Limb (tissue), 2 donors: Measurements from ENCODE around the gene MUC20.
"Not testable (repeated sequence)": the region's sequence is repeated elsewhere in the genome, so short reads cannot be mapped to it uniquely, and the experiment has no call there.

Experiments used
- DNase-seq, 2 donors: peaks; one replicate each; pipeline ENCODE4 v3.0.0-alpha.2; 2016; ENCODE audit errors: extremely low spot score in 2 of 2

The MUC20 gene

DNA sequence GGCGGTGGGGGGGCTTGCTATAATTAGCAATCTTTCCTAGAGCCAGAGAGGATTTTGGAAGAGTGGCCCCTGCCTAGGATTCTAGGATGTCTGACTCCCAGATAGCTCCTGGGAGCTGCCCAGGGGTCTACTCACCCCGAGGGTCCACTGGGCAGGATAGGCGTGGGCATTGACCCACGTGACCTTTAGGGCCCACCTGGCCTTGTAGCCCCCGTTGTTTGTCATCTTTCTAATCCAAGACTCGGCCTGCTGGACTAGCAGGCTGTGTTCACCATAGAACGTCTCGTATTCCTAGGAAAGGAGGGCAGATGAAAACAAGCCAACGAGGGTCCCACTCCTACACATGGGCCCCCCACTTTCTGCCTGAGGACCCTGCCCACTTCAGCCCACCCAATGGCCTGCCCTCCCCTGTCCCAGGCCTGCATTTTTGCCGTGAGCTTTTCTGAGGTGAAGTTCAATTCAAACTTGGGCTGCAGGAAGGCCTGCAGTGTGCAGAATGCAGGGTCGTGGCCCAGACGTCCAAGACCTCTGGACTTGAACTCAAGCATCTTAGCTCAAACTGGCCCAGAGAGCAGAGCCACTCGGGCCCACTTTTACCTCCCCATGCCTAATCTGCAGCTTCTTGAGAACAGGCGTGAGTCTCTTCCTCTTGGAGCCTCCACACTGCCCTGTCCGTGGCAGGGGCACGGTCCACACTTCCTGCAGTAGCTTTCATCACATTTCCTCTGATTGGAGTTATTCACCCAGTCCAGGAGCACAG, 49.5 kb downstream of the MUC20 start:
- DNase-seq, result no peak

DNA sequence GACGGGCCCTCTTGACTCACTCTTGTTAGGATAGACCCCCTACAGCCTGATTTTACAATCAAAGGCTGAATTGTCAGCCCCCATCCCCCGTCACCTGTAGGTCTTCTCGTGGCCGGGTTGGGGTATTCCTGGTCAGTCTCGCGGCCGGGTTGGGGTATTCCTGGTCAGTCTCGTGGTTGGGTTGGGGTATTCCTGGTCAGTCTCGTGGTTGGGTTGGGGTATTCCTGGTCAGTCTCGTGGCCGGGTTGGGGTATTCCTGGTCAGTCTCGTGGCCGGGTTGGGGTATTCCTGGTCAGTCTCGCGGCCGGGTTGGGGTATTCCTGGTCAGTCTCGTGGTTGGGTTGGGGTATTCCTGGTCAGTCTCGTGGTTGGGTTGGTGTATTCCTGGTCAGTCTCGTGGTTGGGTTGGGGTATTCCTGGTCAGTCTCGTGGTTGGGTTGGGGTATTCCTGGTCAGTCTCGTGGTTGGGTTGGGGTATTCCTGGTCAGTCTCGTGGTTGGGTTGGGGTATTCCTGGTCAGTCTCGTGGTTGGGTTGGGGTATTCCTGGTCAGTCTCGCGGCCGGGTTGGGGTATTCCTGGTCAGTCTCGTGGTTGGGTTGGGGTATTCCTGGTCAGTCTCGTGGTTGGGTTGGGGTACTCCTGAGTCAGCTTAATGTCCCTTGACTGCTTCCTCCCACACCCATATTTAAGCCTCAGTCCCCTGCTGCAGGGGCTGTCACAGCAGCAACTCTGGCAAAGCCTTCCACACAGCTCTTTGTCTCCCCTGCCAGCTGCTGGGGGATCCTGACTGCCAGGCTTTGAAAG, 50.3 kb downstream of the MUC20 start:
- DNase-seq, result not testable (repeated sequence)

DNA sequence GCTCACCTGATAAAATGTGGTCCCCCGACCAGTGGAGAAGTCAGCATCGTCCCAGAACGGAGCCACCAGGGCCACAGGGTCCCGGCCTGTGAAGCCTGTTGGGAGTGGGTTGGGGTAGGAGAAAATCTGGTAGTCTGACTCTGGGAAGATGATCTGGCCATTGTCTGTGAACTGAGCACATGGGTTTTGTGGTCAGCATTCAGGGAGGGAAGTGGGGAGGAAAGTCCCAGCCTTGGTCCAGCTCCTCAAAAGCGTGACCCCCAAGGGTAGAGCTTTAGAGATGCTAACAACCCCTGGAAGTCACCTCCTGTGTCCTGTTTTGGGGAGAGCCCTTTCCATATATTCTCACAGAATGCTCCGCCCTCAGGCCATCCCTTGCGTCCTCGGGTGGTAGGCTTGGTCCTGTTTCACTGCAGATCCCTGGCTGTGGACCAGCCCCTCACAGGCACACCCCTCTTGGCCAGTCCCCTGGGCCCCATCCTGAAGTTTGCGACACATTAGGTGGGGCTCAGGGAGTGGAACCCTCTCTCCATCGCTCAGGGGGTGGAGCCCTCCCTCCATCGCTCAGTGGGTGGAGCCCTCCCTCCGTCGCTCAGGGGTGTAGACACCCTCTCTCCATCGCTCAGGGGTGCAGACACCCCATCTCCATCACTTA, 51.0 kb downstream of the MUC20 start:
- DNase-seq, result no peak

DNA sequence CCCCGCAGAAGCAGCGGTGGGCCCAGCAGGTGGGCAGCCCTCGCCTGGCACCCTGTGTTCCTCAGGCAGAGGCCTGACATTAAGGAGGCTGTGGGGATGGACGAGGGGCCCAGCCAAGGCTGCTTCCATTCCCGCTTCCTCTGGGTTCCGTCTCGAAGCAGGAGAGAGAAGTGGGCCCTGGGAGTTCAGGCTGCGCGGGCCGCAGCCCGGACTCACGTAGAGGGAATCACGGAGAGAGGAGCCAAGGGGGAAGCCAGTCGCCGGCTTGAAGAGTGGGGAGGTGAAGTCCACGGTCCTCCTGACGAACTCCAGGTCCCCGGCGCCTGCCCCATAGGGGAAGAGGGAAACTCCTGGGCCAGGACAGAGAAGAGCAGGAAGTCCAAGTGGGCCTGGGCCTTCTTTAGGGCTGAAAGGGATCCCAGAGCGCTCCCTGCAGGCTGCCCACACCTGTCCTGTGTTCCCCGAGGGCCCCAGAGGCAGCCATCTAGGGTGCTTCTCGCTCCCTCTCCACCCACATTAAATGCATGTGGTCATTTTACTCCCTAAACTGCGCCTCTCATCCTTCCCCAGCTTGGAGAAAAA, 53.3 kb downstream of the MUC20 start:
- no peak for DNase-seq

DNA sequence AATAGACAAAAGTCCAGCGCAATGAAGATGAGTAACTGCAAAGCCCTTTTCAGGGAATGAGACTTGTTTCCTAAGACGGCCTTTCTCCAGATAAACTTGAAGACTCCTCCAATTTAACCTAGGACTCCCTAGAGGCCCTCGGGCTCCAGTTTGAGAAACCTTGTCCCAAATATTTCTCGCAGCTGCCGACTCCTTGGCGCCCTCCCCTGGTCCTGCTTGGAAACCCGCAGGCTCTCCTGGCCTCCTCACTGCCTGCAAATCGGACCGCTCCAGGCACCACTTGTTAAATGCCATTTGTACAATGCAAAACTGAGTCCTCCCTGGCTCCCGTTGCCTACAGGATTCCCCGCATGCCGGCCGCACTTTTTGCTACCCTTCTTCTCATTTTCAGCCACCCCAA, 54.1 kb downstream of the MUC20 start:
- DNase-seq, result peak in 1 of 2 donors; percentile 50

DNA sequence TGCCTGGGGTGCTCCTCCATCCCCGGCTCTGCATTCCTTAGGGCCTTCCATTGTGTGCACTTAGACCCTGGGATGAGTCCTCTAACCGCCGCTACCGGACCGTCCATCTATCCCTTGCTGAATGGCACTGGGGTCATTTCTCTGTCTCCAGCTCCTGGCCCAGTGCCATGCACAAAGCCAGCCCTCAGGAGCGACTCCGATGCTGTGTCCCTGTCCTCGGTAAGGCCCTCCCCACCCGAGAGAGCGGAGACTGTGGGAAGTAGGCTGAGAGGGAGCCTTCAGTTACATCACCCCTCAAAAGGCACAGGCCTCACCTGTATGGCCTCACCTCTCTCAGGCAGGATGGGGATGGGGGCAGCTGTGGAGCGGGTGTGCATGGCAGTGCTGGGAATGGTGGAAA, 57.2 kb downstream of the MUC20 start:
- DNase-seq, result no peak

DNA sequence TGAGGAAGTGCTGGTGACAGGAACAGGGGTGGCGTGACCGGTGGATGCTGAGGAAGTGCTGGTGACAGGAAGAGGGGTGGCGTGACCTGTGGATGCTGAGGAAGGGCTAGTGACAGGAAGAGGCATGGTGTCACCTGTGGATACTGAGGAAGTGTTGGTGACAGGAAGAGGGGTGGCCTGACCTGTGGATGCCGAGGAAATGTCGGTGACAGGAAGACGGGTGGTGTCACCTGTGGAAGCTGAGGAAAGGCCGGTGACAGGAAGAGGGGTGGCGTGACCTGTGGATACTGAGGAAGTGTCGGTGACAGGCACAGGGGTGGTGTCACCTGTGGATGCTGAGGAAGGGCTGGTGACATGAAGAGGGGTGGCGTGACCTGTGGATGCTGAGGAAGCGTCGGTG, 60.5 kb downstream of the MUC20 start:
- DNase-seq, result not testable (repeated sequence)
